Measurements from ENCODE around the gene ANO1.

Gene ANO1

GRCh38 chr11:70088735-70089250 is 10.7 kb downstream of the ANO1 start:
- Histone ChIP-seq H3K79me2 (ENCODE audit: insufficient read depth, low read length) (no peaks in the 10 kb centered on the region), H3K36me3 (ENCODE audit: low read length) (no peaks in the 10 kb centered on the region), H3K27me3 (ENCODE audit: low read length) (no peaks in the 10 kb centered on the region), H3F3A (ENCODE audit: insufficient read depth) (no peaks in the 10 kb centered on the region), H3K4me2 (ENCODE audit: low read depth, low read length, poor library complexity, severe bottlenecking) (no peak overlapping the region), H2AFZ (ENCODE audit: low read depth, low read length, severe bottlenecking) (no peak overlapping the region), H3K9ac (ENCODE audit: low read length) (no peak overlapping the region), H3K9me2 (replicated peaks; ENCODE audit: insufficient read depth, low read length) (no peaks in the 10 kb centered on the region), H4K20me1 (ENCODE audit: low read depth, low read length) (no peaks in the 10 kb centered on the region), H3K27ac (ENCODE audit: low read depth, low read length) (no peak overlapping the region), H3K4me3 (ENCODE audit: insufficient read depth, low read length, poor library complexity, severe bottlenecking) (no peak overlapping the region), H3K9me3 (ENCODE audit: insufficient read depth, low read length) (no peaks in the 10 kb centered on the region)
- 0 out of 2 replicates have a peak, but pooled peaks have one; percentile 39 for TF ChIP-seq EZH2phosphoT487 (conservative IDR thresholded peaks at IDR 0.05; ENCODE audit: low read length)
- TF ChIP-seq, protein P1, sequence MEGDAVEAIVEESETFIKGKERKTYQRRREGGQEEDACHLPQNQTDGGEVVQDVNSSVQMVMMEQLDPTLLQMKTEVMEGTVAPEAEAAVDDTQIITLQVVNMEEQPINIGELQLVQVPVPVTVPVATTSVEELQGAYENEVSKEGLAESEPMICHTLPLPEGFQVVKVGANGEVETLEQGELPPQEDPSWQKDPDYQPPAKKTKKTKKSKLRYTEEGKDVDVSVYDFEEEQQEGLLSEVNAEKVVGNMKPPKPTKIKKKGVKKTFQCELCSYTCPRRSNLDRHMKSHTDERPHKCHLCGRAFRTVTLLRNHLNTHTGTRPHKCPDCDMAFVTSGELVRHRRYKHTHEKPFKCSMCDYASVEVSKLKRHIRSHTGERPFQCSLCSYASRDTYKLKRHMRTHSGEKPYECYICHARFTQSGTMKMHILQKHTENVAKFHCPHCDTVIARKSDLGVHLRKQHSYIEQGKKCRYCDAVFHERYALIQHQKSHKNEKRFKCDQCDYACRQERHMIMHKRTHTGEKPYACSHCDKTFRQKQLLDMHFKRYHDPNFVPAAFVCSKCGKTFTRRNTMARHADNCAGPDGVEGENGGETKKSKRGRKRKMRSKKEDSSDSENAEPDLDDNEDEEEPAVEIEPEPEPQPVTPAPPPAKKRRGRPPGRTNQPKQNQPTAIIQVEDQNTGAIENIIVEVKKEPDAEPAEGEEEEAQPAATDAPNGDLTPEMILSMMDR (IDR thresholded peaks at IDR 0.05; ENCODE audit: insufficient read depth, low read length, poor library complexity, severe bottlenecking) = no peak

DNA sequence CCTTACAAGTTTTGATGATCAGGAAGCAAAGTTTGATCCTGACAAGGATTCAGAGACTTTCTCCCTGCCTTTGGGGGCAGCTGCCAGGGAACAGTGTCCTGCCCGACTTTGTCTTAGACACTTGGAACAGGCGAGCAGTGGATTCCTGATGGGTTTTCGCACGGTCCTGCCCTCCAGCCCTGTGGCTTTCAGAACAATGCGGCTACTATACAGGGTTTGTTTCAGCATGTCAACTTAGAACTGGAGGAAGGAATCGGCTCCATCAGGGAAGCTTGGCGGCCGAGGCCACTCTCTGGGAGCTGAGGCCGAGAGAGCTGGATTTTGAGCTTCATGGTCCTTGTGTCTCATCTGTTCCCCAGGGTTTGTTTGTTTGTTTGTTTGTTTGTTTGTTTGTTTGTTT is 11.5 kb downstream of the ANO1 start:
- Histone ChIP-seq H3K27ac (ENCODE audit: low read depth, low read length) (no peak overlapping the region), H3K4me2 (ENCODE audit: low read depth, low read length, poor library complexity, severe bottlenecking) (no peak overlapping the region), H3K9me2 (replicated peaks; ENCODE audit: insufficient read depth, low read length) (no peaks in the 10 kb centered on the region), H3K79me2 (ENCODE audit: insufficient read depth, low read length) (no peaks in the 10 kb centered on the region), H3K4me3 (ENCODE audit: insufficient read depth, low read length, poor library complexity, severe bottlenecking) (no peak overlapping the region), H2AFZ (ENCODE audit: low read depth, low read length, severe bottlenecking) (no peak overlapping the region), H3K9ac (ENCODE audit: low read length) (no peak overlapping the region), H4K20me1 (ENCODE audit: low read depth, low read length) (no peaks in the 10 kb centered on the region), H3K36me3 (ENCODE audit: low read length) (no peaks in the 10 kb centered on the region), H3F3A (ENCODE audit: insufficient read depth) (no peaks in the 10 kb centered on the region), H3K9me3 (ENCODE audit: insufficient read depth, low read length) (no peaks in the 10 kb centered on the region), H3K27me3 (ENCODE audit: low read length) (no peaks in the 10 kb centered on the region)
- no peak for TF ChIP-seq EZH2phosphoT487 (conservative IDR thresholded peaks at IDR 0.05; ENCODE audit: low read length)
- TF ChIP-seq, protein P1 (IDR thresholded peaks at IDR 0.05; ENCODE audit: insufficient read depth, low read length, poor library complexity, severe bottlenecking) = no peak

GRCh38 chr11:70090961-70091381 is 12.9 kb downstream of the ANO1 start:
- H3K79me2 ChIP-seq (ENCODE audit: insufficient read depth, low read length) = no peaks in the 10 kb centered on the region

More at GRCh38 chr11:70090961-70091381, 12.9 kb downstream of the ANO1 start:
- H4K20me1 ChIP-seq (ENCODE audit: low read depth, low read length) = no peaks in the 10 kb centered on the region
- no peaks in the 10 kb centered on the region for H3K36me3 ChIP-seq (ENCODE audit: low read length)
- no peak overlapping the region for H3K9ac ChIP-seq (ENCODE audit: low read length)
- no peak overlapping the region for H3K27ac ChIP-seq (ENCODE audit: low read depth, low read length)
- no peak overlapping the region for H2AFZ ChIP-seq (ENCODE audit: low read depth, low read length, severe bottlenecking)
- H3F3A ChIP-seq (ENCODE audit: insufficient read depth) = no peaks in the 10 kb centered on the region
- no peaks in the 10 kb centered on the region for H3K9me3 ChIP-seq (ENCODE audit: insufficient read depth, low read length)
- no peak overlapping the region for H3K4me3 ChIP-seq (ENCODE audit: insufficient read depth, low read length, poor library complexity, severe bottlenecking)
- H3K27me3 ChIP-seq (ENCODE audit: low read length) = no peaks in the 10 kb centered on the region
- no peak for TF ChIP-seq EZH2phosphoT487 (conservative IDR thresholded peaks at IDR 0.05; ENCODE audit: low read length)
- TF ChIP-seq, protein P1 (IDR thresholded peaks at IDR 0.05; ENCODE audit: insufficient read depth, low read length, poor library complexity, severe bottlenecking) = no peak
- H3K9me2 ChIP-seq (replicated peaks; ENCODE audit: insufficient read depth, low read length) = no peaks in the 10 kb centered on the region
- H3K4me2 ChIP-seq (ENCODE audit: low read depth, low read length, poor library complexity, severe bottlenecking) = no peak overlapping the region

Data from SU-DHL-6 (cell line).